Muscle layer of duodenum (tissue), 2 donors: ENCODE results near the gene DNAJB12.
"Not testable (repeated sequence)": the region's sequence is repeated elsewhere in the genome, so short reads cannot be mapped to it uniquely, and the experiment has no call there.

ENCODE experiments used
- H3K27ac ChIP-seq: one replicate; pipeline ENCODE4 v1.7.0; 2013; ENCODE audit warnings: mild to moderate bottlenecking, low read length
- H3K27me3 ChIP-seq: one replicate; pipeline ENCODE4 v1.7.0; 2013; ENCODE audit warnings: low read depth, mild to moderate bottlenecking, control low read depth, low read length
- H3K36me3 ChIP-seq, 2 donors: one replicate each; pipeline ENCODE4 v1.7.0; 2013; ENCODE audit warnings: low read length in 2 of 2, control low read depth in 1 of 2, mild to moderate bottlenecking in 1 of 2; ENCODE audit not compliant: insufficient read depth in 2 of 2, control insufficient read depth in 1 of 2
- H3K4me1 ChIP-seq, 2 donors: one replicate each; pipeline ENCODE4 v1.7.0; 2013; ENCODE audit warnings: low read length in 2 of 2, mild to moderate bottlenecking in 2 of 2, control low read depth in 1 of 2, moderate library complexity in 1 of 2; ENCODE audit not compliant: insufficient read depth in 2 of 2, control insufficient read depth in 1 of 2
- H3K4me3 ChIP-seq, 2 donors: one replicate each; pipeline ENCODE4 v1.7.0; 2013; ENCODE audit warnings: low read length in 2 of 2, low read depth in 1 of 2, mild to moderate bottlenecking in 1 of 2
- H3K9me3 ChIP-seq, 2 donors: one replicate each; pipeline ENCODE4 v1.7.0; 2013; ENCODE audit warnings: low read length in 2 of 2, control low read depth in 1 of 2, mild to moderate bottlenecking in 1 of 2; ENCODE audit not compliant: control insufficient read depth in 1 of 2
- donor health status: healthy.

DNAJB12 gene

GRCh38 chr10:72310636-72311035, 44.1 kb downstream of the DNAJB12 start:
- Histone ChIP-seq H3K27ac (no peak overlapping the region), H3K9me3 (no peaks in the 10 kb centered on the region), H3K4me3 (no peak overlapping the region), H3K4me1 (peaks cover 19 to 21% of the 10 kb centered on the region in 2 donors), H3K36me3 (no peaks in the 10 kb centered on the region), H3K27me3 (no peaks in the 10 kb centered on the region)

DNA sequence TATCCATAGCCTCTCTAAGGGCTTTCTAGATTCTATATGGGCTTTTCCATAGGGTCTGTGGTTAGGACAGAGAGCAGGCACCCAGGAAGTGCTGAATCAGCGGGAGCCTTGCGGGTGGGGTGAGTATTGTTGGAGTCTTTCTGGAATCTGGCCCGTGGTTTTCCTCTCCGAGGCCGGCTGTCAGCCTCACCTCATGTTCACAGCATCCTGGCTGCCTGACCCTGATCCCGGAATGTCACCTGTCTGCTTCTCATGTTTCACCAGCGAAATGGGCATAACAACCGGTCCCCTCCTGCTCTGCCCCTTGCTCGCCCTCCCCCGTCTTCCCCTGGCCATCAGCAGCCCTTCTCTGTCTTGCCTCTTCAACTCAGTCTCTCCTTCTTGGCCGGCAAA, 44.5 kb downstream of the DNAJB12 start:
- Histone ChIP-seq H3K9me3 (no peaks in the 10 kb centered on the region), H3K27me3 (no peaks in the 10 kb centered on the region), H3K4me3 (no peak overlapping the region), H3K36me3 (no peaks in the 10 kb centered on the region), H3K4me1 (peaks cover 15 to 17% of the 10 kb centered on the region in 2 donors), H3K27ac (no peak overlapping the region)

DNA sequence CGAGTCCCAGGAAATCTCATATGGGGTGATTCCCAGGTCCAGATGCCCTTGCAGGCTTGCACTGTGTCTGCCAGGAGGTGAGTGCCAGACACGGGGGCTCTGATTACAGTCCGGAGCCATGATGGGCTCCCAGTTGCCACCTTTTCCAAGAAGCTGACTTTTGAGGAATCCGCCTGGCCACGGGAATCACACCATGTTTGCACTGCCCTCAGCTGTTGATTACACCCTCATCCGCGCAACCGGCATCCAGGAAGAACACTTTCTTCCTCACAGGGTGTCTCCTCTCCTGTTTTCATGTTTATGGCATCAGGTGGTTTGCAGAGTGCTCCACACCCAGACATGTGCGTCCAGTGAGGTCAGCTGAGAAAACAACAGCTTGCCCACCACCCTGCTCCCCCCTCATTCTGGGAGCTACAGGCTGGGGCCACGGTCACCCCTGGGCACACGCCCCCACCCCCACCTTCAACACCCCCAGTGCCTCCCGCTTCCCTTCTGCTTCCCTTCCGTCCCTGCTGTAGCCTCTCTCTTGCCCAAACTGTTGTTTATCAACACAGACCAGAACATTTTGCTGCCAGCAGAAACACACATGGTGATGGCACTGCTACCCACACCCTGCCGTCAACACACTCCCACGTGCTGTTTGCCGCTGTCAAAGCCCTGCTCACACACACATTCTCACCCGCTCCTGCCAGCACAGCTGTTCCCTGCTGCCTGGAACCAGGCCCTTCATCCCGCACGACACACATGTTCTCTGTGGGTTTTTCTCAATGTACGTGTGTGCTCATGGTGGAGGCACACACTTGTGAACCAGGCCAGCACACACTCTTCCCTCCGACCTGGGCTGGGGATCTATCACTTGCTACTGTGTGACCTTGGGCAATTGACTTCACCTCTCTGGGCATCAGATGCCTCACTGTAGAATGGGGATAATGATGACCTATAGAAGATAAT, 45.2 kb downstream of the DNAJB12 start:
- Histone ChIP-seq H3K27me3 (no peaks in the 10 kb centered on the region), H3K9me3 (no peaks in the 10 kb centered on the region), H3K4me1 (peaks cover 11 to 14% of the 10 kb centered on the region in 2 donors), H3K4me3 (no peak overlapping the region), H3K36me3 (no peaks in the 10 kb centered on the region), H3K27ac (peak overlapping the region; percentile 39)

GRCh38 chr10:72308320-72308987, 46.3 kb downstream of the DNAJB12 start:
- H3K36me3 ChIP-seq, result no peaks in the 10 kb centered on the region
- peaks cover 11 to 14% of the 10 kb centered on the region in 2 donors for H3K4me1 ChIP-seq
- H3K9me3 ChIP-seq, result no peaks in the 10 kb centered on the region
- peak overlapping the region; percentile 39 for H3K27ac ChIP-seq
- H3K4me3 ChIP-seq, result no peak overlapping the region
- no peaks in the 10 kb centered on the region for H3K27me3 ChIP-seq

DNA sequence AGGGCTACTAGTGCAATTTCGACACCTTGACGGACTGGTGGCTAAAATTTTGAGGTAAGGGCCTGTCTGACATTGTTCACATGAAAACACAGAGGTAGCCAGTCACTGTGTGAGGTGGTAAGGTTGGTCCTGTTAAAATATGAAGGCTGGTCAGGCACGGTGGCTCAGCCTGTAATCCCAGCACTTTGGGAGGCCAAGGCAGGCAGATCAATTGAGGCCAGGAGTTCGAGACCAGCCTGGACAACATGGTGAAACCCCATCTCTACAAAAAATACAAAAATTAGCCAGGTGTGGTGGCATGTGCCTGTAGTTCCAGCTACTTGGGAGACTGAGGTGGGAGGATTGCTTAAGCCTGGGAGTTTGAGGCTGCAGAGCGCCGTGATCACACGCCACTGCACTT, 47.0 kb downstream of the DNAJB12 start:
- H3K36me3 ChIP-seq, H3K27me3 ChIP-seq, H3K9me3 ChIP-seq, H3K27ac ChIP-seq, H3K4me3 ChIP-seq: not testable (repeated sequence)
- peaks cover 11 to 14% of the 10 kb centered on the region in 2 donors for H3K4me1 ChIP-seq

DNA sequence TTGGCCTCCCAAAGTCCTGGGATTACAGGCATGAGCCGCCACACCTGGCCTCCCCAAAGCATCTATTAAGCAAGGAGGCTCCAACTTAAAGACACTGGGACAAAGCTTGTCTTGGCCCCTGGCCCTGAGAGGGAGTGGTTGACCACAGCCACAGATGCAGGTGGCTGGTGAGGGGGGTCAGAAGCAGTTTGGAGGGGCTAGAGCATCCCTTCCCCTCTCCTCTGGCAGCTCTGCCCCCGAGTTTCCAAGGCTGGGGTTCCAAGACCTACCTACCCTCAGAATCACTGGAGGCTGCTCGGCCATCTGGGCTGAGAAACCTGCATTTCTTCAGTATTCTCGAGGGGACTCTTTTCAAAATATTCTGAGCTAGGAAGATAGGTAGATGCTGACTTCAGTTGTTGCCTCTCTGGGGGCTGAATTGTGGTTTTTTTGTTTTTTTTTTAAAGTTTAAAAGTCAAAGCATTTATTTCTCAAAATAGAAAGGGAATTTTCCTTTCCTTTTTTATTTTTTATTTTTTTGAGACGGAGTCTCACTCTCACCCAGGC, 48.4 kb downstream of the DNAJB12 start:
- H3K27me3 ChIP-seq, result no peaks in the 10 kb centered on the region
- H3K36me3 ChIP-seq, result no peaks in the 10 kb centered on the region
- peaks cover 11 to 14% of the 10 kb centered on the region in 2 donors for H3K4me1 ChIP-seq
- H3K4me3 ChIP-seq, result no peak overlapping the region
- no peak overlapping the region for H3K27ac ChIP-seq
- no peaks in the 10 kb centered on the region for H3K9me3 ChIP-seq

DNA sequence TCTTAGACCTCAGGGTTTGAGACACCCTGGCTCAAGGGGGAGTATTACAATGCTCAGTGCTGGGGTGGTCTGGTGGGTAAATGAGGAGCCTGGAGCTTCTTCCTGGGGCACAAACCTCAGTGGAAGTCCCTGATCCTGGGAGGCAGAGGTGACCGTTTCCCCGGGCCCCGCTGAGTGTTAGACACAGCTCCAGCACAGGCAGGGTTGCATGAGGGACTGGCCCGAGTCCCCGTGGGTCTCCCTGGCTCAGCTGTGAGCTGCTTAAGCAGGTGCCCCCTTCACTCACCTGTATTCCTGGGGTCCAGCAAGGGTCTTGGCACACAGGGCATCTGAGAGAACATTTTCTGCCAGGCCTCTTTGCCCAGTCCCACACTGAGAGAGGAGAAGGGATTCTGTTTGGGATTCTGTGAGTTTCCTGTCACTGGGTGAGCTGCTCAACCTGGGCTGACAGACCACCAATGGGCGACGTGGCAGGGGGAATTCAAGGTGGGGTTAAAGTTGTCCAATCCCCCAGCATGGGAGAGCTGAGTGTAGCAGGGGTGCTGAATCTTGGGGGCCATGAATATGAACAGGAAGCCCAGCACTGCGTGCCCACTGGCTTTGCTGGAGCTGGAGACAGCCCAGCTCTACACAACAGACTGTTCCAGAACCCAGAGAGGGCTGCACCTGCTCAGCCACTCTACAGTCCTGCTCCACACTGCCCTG, 51.1 kb downstream of the DNAJB12 start:
- no peaks in the 10 kb centered on the region for H3K9me3 ChIP-seq

DNA sequence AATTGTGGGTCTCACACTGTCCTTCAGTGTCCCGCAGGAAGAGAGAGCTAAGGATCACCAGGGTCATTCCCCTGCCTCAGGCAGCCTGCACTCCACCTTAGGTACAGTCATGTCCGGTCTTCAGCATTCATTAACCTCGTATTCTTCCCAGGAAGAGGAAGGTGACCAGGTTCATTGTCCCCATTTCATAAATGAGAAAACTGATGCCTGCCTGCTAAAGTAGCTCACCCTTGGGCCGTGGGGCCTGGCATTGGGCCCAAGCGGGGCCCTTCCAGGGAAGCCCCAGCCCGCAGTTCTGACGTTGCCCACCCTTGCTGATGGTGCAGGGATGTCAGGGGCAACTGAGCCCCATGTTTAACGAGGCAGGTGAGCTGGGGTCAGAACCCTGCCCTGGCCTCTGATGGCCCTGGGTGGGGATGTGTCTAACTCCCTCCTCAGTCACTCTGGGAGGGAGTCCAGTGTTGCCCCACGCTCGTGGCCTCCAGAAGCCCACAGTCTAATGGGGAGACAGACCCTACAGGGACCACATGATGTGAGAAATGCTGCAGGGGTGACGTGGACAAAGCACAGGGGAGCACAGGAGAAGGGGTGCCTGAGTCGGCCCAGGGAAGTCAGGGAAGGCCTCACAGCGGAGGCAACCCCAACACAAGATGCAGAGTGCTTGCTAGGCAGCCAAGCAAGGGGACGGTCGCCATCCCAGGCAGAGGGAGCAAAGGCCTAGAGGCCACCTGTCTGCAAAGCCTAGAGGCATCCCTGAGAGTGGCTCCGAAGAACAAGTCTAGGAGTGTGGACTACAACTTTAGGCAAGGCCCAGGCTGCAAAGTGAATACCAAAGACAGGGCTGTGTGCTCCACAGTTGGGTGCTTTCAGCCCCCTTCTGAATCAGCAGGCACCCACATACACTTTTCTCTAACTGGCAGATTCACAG, 55.9 kb downstream of the DNAJB12 start:
- H3K27me3 ChIP-seq, result no peaks in the 10 kb centered on the region
- no peaks in the 10 kb centered on the region for H3K9me3 ChIP-seq
- H3K4me3 ChIP-seq, result peak overlapping the region in 1 of 2 donors; percentile 70
- peak overlapping the region; percentile 94 for H3K27ac ChIP-seq
- peaks cover 0 to 5% of the 10 kb centered on the region in 2 donors for H3K4me1 ChIP-seq
- no peaks in the 10 kb centered on the region for H3K36me3 ChIP-seq

More for the DNA sequence above, 51.1 kb downstream of the DNAJB12 start:
- H3K4me3 ChIP-seq, result no peak overlapping the region
- no peaks in the 10 kb centered on the region for H3K27me3 ChIP-seq
- no peaks in the 10 kb centered on the region for H3K36me3 ChIP-seq
- peaks cover 4 to 5% of the 10 kb centered on the region in 2 donors for H3K4me1 ChIP-seq
- no peak overlapping the region for H3K27ac ChIP-seq

GRCh38 chr10:72297805-72298591, 56.7 kb downstream of the DNAJB12 start:
- Histone ChIP-seq H3K36me3 (no peaks in the 10 kb centered on the region), H3K4me3 (peak overlapping the region; percentile 70 to 73), H3K27me3 (no peaks in the 10 kb centered on the region), H3K27ac (peak overlapping the region; percentile 94), H3K9me3 (no peaks in the 10 kb centered on the region), H3K4me1 (peaks cover 0 to 5% of the 10 kb centered on the region in 2 donors)
